ENCODE results near the gene TMEM14A.

TMEM14A gene

GRCh38 chr6:52724406-52725121 is 53.7 kb downstream of the TMEM14A start:
- no peak overlapping the region for H3K4me3 ChIP-seq (ENCODE audit: low read depth, low read length)
- TF ChIP-seq CTCF (conservative IDR thresholded peaks at IDR 0.05; ENCODE audit: low read depth, low read length), result peak; percentile 84
- DNase-seq (ENCODE audit: low read depth), result peak; percentile 72

- no peak for TF ChIP-seq CTCF (conservative IDR thresholded peaks at IDR 0.05; ENCODE audit: low read depth, low read length)
- H3K4me3 ChIP-seq (ENCODE audit: low read depth, low read length), result no peak overlapping the region
- peak; percentile 2 for DNase-seq (ENCODE audit: low read depth)
Measured at GRCh38 chr6:52725143-52725534, 54.2 kb downstream of the TMEM14A start.

GRCh38 chr6:52725535-52726192 is 54.8 kb downstream of the TMEM14A start:
- no peak for TF ChIP-seq CTCF (conservative IDR thresholded peaks at IDR 0.05; ENCODE audit: low read depth, low read length)
- H3K4me3 ChIP-seq (ENCODE audit: low read depth, low read length), result no peak overlapping the region
- peak; percentile 12 for DNase-seq (ENCODE audit: low read depth)

GRCh38 chr6:52726193-52726542 is 55.3 kb downstream of the TMEM14A start:
- no peak overlapping the region for H3K4me3 ChIP-seq (ENCODE audit: low read depth, low read length)
- no peak for TF ChIP-seq CTCF (conservative IDR thresholded peaks at IDR 0.05; ENCODE audit: low read depth, low read length)
- no peak for DNase-seq (ENCODE audit: low read depth)

GRCh38 chr6:52726741-52727535 is 56.0 kb downstream of the TMEM14A start:
- no peak overlapping the region for H3K4me3 ChIP-seq (ENCODE audit: low read depth, low read length)
- DNase-seq (ENCODE audit: low read depth), result no peak
- TF ChIP-seq CTCF (conservative IDR thresholded peaks at IDR 0.05; ENCODE audit: low read depth, low read length), result no peak

GRCh38 chr6:52727908-52728307 is 57.0 kb downstream of the TMEM14A start:
- H3K4me3 ChIP-seq (ENCODE audit: low read depth, low read length), result no peak overlapping the region
- no peak for TF ChIP-seq CTCF (conservative IDR thresholded peaks at IDR 0.05; ENCODE audit: low read depth, low read length)
- DNase-seq (ENCODE audit: low read depth), result no peak

Data from choroid plexus epithelial cell (primary cell).